Dermis microvascular lymphatic vessel endothelial cell (primary cell): Measurements from ENCODE around the gene TMEM132E. TPM values are rescaled to one million over a fixed set of nuclear protein-coding genes. Genes with fewer than 3 reads are reported as not detected.

Source experiments
- DNase-seq, 2 donors: peaks; one replicate each; pipeline versions ENCODE4 v3.0.0 to v3.0.0-alpha.2; 2010; ENCODE audit warnings: low read depth in 2 of 2
- total RNA-seq: library from RNA; depleted of rRNA; stranded (reverse); fragments of >200 nt; gene quantifications from 2 replicates; pipeline ENCODE4 v1.2.1, GENCODE V29; 2014

Gene TMEM132E
- total RNA-seq, 1 donor from 2014 or later = not detected

DNA sequence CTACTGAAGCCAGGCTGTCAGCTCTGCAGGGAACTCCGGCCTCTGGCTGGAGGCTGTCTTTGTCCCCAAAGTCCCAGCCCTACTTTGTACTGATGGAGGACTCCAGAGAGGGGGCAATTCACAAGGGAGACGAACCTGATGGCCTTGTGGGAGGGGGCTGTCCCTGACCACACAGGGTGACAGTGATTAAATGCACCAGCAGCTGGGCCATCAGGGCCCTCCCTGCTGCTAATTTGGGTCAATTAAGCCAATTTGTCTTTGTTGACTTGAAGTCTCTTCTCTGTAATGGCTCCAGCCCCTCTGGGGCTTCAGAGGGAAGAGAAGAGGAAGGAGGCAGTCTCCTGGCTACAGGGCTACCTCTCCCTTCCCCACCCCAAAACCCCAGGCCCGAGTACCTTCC lies 22.0 kb downstream of the TMEM132E start:
- no peak for DNase-seq

DNA sequence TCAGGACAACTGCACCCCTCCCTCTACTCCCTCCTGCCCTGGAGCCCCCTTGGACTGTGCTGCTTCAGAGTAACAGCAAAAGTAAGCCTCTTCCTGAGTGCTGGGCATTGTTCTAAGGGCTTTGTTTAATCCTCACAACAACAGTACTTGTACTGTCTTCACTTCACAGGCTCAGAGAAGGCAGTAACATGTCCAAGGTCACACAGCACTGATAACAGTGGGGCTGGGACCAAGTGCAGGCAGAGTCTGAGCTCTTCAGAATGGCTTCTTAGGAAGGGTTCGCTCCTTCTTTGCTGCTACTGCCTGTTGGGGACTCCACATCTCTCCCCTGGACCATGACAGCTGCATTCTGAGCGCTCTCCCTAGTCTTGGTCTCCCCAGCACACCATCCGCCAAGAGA lies 24.6 kb downstream of the TMEM132E start:
- DNase-seq = no peak

DNA sequence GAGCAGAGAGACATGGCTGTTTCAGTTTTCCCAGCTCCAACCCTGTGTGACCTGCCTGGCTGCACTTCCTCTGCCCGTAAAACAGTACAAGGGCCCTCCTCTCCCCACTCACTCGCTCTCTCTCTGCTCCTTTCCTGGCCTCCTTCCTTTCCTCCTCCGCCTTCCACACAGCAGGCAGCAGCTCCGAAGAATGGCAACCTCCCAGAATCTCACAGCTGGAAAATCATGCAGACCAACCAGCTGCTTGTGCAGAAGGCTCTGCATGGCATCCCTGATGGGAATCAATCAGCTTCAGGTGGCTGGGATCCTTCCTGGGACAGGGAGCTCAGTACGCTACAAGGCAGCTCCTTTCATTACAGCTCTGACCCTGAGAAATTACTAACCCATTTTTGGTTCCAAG lies 27.4 kb downstream of the TMEM132E start:
- no peak for DNase-seq

DNA sequence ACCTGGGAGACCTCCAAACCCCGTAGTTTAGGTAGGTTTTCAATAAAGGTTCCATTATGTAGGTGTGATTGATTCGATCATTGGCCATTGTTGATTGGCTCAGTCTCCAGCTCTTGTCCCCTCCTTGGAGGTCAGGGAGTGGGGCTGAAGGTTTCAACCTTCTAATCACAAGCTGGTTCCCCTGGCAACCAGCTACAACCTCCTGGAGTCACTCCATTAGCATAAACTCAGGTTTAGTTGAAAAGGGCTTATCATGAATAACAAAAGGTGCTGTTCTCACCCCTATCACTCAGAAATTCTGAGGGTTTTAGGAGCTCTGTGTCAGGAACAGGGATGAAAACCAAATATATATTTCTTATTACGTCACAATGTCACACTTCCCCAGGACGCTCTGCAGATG lies 28.5 kb downstream of the TMEM132E start:
- no peak for DNase-seq

DNA sequence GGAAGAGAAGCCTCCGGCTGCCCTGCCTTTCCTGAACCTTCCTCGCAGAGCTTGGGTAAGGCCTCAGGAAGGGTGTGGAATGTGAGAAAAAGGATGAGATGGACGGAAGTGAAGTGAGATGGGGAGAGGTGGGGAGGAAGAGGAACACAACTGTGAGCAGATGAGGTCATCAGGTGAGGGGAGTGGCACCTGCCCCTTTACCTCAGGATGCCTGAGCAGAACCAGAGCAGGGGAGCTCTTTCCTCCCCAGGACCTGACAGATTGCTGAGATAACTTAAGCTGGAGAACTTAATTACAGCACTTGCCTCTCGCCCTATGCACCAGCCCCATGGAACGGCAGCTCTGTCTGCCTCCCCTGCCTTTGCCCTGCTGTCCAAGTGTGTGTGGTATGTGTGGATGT lies 29.8 kb downstream of the TMEM132E start:
- no peak for DNase-seq

DNA sequence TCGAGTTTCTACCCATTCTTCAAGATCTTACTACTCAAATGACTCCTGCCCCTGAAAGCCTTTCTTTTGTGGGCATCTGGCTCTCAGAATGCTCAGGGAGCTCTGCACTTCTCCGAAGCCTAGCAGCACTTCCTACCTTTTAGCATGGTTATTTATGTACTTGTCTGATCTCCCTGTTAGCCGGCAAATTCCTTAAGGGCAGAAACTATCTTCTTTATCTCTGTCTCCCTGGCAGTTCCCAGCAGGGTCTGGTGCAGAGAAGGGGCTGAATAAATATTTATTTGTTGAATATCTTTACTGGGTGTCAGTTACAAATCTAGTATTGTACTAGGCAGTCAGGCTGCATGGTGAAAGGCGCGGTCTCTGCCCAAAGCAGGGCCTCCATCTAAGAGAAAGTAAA lies 30.7 kb downstream of the TMEM132E start:
- no peak for DNase-seq

DNA sequence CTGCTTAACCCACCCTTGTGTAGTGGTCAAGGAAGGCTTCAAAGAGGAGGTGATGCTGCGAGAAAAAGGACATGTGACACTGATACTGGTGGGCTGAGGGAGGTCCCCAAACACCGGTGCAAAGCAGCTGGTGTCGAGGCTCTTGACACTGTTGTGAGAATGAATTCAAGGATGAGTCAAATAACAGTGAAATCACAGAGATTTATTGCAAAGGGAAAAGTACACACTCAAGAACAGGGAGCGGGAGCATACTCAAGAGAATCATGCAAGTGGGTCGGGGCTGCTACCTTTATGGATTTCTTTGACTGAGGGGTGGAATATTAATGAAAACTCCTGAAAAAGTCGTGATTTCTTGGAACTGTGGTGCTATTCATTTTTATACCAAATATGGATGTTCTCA lies 31.1 kb downstream of the TMEM132E start:
- DNase-seq = no peak

DNA sequence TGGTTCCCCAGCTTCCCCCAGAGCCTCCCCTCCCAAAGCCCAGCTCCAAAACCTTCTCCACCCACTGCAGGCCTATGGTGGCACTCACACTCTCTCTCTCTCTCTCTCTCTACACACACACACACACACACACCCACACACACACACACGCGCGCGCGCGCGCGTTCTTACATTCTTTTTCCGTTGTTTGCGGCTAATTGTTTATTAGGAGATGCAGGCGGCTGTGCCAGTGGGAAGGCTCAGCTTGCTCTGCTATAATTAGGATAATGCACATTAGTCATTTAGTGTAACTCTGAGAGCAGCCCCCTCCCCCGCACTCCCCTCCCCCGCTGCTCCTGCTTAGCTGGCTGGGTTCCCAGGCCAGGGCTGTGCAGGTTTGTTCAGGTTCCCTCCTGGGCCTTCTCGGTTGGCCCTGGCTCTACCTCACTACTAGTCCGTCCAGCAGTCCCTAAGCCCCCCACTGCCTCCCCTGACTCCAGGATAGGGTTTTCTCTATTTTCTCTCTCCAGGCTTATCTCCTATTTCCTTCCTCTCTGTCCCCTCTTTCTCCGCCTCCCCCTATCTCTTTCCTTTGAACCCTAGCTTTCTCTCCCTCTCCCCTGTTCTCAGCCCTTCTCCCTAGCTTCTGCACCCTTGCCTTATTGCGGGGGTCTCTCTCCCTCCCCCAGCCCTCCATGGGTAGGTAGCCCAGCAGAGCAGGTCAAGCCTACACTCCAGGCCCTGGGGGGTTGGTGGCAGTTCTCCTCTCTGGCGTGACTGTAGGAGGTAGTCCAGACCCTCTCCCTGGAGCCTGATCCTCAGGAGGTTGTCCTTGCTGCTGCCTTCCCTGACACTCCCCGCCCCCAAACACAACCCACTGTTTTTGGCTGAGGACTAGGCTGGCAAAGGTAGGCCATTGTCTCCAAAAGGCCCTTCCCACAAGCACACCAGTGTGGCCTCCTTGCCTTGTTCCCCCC lies 34.0 kb downstream of the TMEM132E start:
- no peak for DNase-seq

DNA sequence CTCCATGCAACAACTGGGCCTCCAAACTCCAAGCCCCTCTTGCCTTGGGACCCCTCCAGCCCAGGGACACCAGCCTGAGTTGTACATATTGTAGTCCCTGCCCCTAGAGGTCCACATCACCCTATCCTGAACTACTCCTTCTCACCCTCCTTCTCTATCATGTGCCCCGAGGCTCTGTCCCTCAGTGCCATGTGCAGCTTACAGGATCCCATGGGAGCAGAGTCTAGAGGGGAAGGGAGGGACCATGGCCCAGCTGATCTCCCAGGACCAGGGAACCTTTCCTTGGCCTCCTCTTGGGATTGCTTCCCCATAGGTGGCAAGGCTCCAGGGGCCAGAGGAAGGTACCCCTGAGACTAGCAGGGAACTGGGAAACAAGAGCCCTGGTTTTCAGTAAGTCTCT lies 35.3 kb downstream of the TMEM132E start:
- DNase-seq = no peak

DNA sequence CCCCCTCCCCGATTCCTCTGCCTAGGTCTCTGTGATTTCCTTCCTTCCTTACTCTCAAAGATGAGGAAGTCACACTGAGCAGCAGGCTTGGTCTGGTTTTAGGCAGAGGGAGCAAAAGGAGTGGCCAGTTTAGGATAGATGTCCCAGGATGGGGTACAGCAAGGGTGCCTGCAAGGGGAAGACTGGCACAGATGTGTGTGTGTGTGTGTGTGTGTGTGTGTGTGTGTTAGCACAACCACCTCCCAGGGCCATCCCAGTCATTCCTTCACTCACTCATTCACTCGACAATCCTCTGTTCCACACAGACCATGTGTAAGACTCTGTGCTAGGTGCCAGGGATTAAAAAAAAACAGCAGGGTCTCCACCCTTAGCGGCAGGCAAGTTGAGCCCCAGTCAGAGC lies 35.9 kb downstream of the TMEM132E start:
- DNase-seq = no peak

DNA sequence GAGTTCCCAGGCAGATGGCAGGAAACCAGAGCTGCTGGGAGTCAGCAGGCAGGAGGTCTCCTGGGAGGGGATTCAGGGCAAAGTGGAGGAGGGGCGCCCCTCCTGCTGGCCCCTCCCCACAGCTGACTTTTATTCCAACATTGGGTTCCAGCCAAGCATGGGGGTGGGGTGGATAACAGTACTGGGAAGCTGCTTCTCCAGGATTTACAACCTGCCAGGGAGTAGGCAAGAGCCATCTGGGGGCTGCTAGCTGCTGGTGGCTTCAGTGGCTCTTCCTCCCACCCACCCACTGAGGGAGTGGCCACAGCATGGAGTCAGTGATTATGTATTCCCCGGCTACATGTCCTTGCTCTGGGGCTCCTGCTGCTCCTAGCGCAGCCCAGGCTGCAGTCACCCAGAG lies 36.8 kb downstream of the TMEM132E start:
- no peak for DNase-seq

DNA sequence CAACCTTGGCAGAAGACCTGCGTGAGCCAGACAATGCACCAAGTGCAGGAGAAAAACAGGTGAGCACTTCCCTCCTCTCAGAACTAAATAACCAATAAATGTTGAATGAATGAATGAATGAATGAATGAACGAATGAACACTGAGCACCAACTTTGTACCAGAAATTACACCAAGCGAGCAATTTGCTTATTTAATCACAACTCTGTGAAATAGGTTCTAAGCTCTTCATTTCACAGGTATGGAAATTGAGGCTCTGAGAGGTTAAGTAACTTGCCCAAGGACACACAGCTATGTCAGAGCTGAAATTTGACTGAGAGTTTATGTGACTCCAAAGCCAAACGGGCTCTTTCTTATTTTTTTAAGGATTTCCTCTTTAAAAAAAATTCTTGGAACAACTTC lies 38.0 kb downstream of the TMEM132E start:
- DNase-seq = no peak

DNA sequence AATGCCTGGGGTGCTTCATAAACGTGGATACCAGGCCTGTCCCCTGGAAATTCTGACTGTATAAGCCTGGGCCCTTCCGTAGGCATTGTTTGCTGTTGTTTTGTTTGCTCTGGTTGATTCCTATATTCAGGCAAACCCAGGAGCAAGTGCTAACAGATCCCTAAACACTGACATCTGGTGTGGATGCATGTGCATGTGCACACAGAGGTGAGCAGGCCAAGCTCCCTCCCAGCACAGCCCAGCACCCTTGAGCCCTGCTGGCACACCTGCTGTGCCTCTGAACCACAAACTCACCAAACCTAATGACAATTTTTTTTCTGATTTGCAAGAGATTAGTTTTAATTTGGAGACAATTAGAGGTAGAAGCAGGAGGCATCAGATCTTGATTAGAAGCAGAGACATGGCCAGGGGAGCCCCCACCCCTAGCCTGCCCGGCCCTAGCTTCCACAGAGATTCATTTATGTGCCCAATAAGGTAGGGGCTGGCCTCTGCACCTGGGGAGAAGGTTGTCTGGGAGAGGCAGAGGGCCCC lies 40.4 kb downstream of the TMEM132E start:
- DNase-seq = no peak

DNA sequence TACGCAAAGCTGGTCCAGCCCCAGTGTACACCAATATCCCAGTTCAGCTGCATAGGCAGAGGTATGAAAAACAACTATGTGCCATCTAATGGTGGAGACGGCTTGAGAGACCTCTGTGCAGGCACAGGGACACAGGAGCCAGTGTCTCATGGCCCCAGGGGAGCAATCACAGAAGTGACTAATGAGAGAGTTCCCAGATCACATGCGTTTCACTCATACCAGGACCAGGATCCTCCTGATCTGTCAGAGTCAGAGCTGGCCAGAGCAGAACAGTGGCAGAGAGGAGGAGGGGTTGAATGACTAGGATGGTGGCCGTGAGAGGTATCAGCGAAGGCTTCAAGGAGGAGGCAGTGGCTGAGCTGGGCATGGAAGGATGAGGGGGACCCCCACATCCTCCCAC lies 41.1 kb downstream of the TMEM132E start:
- no peak for DNase-seq

DNA sequence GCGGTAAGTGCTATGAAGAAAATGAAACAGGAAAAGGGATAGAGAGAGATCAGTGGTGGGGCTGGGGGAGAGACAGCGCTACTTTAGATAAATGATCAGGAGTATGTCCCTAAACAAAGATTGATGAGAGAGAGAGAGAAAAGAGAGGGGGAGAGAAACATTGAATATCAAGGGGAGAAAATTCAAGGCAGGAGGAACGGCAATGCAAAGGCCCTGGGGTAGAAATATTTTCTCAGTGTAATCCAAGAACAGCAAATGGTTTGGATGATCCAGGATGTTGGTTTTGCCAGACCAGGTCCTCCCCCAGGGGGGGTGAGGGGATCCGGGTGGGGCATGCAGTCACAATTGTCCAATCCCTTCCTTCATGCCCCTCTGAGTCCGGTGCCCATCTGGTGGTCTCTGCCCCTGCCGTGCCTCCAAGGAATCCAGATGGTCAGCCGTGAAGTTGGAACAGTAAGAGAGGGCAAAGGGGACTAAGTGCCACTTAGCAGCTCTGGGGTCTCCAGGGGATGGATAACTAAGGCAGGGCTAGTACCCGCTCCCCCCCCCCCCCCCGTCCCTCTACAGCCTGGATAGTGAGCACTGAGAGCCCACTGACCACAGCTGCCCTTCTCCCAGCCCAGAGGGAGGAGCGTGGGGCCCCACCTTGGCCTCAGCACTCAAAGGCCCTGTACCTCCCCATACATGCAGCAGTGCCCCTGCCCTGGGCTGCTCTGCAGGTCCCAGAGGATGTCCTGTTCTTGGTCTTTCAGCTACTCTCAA lies 43.7 kb downstream of the TMEM132E start:
- DNase-seq = no peak

DNA sequence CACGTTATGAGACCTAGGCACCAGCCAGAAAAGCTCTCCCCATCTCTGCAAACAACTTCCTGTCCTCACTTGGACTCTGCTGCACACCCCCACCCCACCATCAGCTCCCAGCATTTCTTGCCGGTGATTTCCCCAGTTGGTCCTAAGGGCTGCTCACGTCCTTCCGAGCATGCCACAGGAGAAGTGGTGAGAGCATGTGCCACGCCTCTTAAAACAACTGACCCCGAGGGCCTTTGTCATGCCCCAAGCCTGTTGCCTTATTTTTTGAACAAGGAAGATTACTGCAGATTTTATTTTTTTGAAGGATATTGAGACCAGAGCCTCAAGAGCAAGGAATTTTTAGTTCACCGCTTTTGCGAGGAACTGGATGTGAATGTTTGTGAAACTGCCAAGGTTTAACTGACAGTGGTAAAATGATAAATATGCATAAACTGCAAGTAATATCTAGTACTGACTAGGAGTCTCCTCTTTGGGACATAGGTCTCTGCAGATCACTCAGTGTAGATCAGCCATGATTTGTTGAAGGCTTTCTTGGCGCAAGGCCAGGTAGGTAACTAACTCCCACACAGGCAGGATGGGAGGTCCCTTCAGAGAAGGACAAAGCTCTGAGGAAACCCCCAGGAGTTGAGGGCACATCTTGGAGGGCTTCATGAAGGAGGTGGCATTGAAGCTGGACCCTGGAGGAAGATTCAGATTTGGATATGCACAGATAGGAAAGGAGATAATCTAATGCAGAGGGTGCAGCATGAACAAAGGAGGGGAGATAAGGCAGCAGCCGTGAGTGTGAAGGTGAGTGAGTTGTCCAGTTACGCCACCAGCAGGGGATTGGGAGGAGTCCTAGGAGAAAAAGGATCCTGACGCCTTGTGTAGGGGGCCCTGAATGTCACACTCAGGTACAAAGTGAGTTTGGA lies 44.7 kb downstream of the TMEM132E start:
- DNase-seq = no peak

DNA sequence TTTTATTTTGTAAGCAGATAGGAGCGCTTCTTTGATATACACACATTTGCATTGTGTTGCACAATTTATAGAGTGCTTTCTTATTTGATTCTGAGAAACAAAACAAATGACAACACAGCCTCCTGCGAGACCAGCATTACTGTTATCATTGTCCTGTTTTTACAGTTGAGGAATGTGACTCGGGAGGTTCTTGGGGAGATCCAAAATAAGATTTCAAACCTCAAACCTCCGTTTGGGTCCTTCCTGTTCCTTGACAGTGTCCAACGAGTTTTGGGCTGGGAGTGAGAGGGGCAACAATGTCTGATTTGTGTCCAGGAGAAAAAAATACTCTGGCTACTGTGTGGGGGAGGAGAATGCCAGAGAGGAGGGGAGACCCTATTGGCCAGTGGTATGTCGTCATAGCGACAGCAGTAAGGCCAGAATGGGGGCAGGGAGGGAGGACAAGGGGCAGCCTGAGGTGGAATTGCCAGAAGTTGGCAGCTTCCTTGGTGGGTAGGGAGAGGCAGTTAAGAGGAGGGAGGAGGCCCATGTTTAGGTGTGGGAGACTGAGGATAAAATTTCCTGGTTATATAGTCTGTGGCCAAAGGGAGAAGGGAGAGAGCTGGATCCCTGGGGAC lies 45.5 kb downstream of the TMEM132E start:
- DNase-seq = no peak

DNA sequence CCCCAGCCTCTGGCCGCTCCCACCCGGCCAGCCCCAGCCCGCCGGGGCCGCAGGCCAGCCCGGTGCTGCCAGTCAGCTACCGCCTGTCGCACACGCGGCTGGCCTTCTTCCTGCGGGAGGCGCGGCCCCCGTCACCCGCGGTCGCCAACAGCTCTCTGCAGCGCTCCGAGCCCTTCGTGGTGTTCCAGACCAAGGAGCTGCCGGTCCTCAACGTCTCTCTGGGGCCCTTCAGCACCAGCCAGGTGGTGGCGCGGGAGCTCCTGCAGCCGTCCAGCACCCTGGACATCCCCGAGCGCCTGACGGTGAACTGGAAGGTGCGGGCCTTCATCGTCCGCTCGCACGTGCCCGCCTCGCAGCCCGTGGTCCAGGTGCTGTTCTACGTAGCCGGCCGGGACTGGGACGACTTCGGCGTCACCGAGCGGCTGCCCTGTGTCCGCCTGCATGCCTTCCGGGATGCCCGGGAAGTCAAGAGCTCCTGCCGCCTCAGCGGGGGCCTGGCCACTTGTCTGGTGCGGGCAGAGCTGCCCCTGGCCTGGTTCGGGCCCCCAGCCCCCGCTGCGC lies 46.8 kb downstream of the TMEM132E start:
- no peak for DNase-seq

DNA sequence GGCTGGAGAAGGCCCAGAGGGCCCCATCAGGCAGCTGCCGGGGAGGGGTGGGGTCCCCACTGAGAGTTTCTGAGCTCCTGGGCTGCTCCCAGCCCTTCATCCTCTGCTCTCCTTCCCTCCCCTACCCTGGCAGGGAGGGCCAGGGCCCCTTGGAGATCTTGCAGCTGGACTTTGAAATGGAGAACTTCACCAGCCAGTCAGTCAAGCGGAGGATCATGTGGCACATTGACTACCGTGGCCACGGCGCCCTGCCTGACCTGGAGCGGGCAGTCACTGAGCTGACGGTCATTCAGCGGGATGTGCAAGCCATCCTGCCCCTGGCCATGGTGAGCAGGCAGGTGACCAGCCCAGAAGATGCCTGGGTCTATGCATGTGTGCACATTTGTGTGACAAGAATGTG lies 49.5 kb downstream of the TMEM132E start:
- no peak for DNase-seq

DNA sequence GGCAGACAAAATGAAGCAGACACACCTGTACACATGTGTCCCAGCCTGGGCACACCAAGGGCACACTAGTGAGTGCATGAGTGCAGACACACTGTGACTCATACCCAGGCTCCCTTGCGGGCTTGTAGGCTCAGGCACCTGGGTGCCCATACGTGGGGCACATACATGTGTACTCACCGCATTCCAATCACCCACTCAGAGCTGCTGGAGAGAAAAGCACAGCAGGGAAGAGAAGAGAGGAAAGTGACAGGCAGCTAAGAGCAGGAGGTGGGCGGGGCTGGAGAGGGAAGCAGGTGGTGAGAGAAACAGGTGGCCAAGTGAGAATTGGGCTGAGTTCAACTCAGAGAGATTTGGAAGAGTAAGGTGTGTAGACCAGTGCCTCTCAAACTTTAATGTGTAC lies 54.0 kb downstream of the TMEM132E start:
- no peak for DNase-seq

DNA sequence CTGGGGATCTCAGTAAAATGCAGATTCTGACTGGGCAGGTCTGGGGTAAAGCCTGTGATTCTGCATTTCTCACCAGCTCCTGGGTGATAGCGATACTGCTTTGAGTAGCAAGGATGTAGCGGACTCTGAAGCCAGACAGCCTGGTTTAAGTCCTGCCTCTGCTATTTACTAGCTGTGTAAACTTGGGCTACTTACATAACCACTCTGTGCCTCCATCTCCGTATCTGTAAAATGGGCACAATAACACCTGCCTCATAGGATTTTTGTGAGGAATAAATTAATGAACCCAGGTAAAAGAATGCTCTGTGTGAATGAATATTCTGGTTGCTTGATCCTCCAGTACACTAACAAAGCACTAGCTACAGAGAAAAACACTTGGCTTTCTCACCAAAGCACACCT lies 54.4 kb downstream of the TMEM132E start:
- DNase-seq = no peak
